ENCODE data around the gene DOCK3. TPM values are rescaled to one million over a fixed set of nuclear protein-coding genes. Genes with fewer than 3 reads are reported as not detected.

Gene DOCK3
- total RNA-seq, 2 experiments from 2014 or later, result 3.4 to 4.1 TPM

DNA sequence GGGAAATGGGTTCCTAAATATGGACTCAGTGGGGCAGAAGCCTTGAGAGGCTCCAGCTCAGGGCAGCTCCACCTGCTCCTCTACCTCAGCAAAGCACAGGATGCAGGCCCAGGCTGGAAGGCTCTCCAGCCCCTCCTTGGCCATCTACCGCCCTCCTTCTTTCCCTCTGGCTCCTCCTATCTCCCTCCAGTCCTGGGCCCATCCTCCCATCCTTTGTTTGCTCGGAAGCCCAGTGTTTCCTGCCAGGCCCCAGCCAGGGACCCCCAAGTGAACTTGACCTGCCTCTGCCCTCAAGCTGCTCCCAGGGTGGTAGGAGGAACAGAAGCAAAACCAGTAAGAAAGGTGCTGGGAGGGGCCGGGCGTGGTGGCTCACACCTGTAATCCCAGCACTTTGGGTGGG is 37.7 kb upstream of the DOCK3 start:
- H3K4me3 Mint-ChIP-seq, result no peak overlapping the region
- no peaks in the 10 kb centered on the region for H3K27me3 Mint-ChIP-seq
- H3K9me3 Mint-ChIP-seq (ENCODE audit: low read depth), result no peaks in the 10 kb centered on the region
- no peak for DNase-seq
- H3K4me1 Mint-ChIP-seq, result peaks cover 52% of the 10 kb centered on the region
- peak overlapping the region; percentile 75 for H3K27ac Mint-ChIP-seq
- peaks cover 20% of the 10 kb centered on the region for H3K36me3 Mint-ChIP-seq
- CTCF ChIA-PET, result interaction anchor here (0.6 to 1.8 kb wide), 4 partner anchors 8 to 22 kb away, joined by 3 to 8 read pairs (median 5); no protein-coding TSS in a partner anchor
- ATAC-seq, result no peak

GRCh38 chr3:50637945-50638344 is 36.8 kb upstream of the DOCK3 start:
- Mint-ChIP-seq H3K27ac (peak overlapping the region; percentile 75), H3K9me3 (ENCODE audit: low read depth) (no peaks in the 10 kb centered on the region), H3K36me3 (peaks cover 25% of the 10 kb centered on the region), H3K4me1 (peaks cover 43% of the 10 kb centered on the region), H3K4me3 (no peak overlapping the region), H3K27me3 (no peaks in the 10 kb centered on the region)
- CTCF ChIA-PET, result interaction anchor here (1.0 to 1.8 kb wide), 2 partner anchors 9 to 18 kb away, joined by 3 to 8 read pairs; no protein-coding TSS in a partner anchor
- ATAC-seq (no peak), DNase-seq (no peak)

DNA sequence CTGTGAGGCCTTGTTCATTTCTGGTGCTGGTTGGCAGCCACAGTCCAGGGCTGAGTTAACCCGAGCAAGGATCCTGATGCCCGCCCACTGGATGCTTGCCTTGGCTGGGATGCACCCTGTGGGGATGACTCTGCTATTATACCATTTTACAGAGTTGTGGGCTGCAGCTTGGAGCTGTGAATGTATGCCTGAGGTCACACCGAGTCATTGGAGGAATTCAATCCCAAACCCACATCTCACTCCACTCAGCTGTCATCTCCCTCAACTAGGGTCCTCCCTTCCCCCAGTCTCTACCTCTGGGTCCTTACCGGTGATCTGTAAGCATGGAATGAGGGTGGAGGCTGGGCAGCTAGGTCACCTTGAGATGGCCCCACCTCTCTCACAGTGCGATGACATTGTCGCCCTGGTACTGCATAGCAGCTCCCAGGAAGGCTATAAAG is 35.7 kb upstream of the DOCK3 start:
- Mint-ChIP-seq H3K36me3 (peaks cover 23% of the 10 kb centered on the region), H3K4me1 (peaks cover 31% of the 10 kb centered on the region), H3K4me3 (no peak overlapping the region), H3K27me3 (no peaks in the 10 kb centered on the region), H3K27ac (peak overlapping the region; percentile 33), H3K9me3 (ENCODE audit: low read depth) (no peaks in the 10 kb centered on the region)
- ATAC-seq, result no peak
- CTCF ChIA-PET, result interaction anchor here (0.8 to 2.8 kb wide), 2 partner anchors 14 to 23 kb away, joined by 3 to 8 read pairs; no protein-coding TSS in a partner anchor
- DNase-seq, result no peak

- DNase-seq (no peak), ATAC-seq (no peak)
- H3K27me3 Mint-ChIP-seq, result no peaks in the 10 kb centered on the region
- peak overlapping the region; percentile 7 for H3K27ac Mint-ChIP-seq
- no peaks in the 10 kb centered on the region for H3K9me3 Mint-ChIP-seq (ENCODE audit: low read depth)
- H3K4me3 Mint-ChIP-seq, result no peak overlapping the region
- H3K36me3 Mint-ChIP-seq, result peaks cover 25% of the 10 kb centered on the region
- CTCF ChIA-PET, result no interaction called here
- peaks cover 9% of the 10 kb centered on the region for H3K4me1 Mint-ChIP-seq
Measured at GRCh38 chr3:50642382-50642781, 32.3 kb upstream of the DOCK3 start.

GRCh38 chr3:50644561-50644960 is 30.2 kb upstream of the DOCK3 start:
- Mint-ChIP-seq H3K4me1 (no peaks in the 10 kb centered on the region), H3K36me3 (peaks cover 28% of the 10 kb centered on the region), H3K27me3 (no peaks in the 10 kb centered on the region), H3K9me3 (ENCODE audit: low read depth) (no peaks in the 10 kb centered on the region), H3K27ac (no peak overlapping the region), H3K4me3 (no peak overlapping the region)
- DNase-seq (no peak), ATAC-seq (no peak)
- CTCF ChIA-PET, result interaction anchor here (1.3 to 2.7 kb wide), 4 partner anchors 9 to 31 kb away, joined by 4 to 8 read pairs (median 6); partner anchors contain the start of gene MAPKAPK3

DNA sequence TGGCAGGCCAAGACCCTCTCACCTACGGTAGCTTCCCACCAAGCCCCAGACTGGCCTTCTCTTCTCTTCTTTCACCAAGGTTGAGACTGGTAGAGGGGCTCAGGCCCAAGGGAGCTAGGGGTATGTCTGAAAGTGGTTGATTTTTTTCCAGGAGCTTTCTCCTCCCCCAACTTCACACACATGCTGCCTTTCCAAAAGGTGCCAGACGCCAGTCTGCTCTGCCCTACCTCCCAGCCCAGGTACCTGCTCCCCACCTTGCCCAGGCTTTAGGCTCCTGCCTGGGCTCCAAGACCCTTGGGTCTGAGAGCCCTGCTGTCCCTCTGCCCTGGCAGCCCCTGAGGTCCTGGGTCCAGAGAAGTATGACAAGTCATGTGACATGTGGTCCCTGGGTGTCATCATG is 29.3 kb upstream of the DOCK3 start:
- DNase-seq, result no peak
- H3K27ac Mint-ChIP-seq, result peak overlapping the region; percentile 19
- H3K9me3 Mint-ChIP-seq (ENCODE audit: low read depth), result no peaks in the 10 kb centered on the region
- CTCF ChIA-PET, result interaction anchor here (1.7 to 2.7 kb wide), 3 partner anchors 14 to 32 kb away, joined by 4 to 7 read pairs (median 5); partner anchors contain the start of gene MAPKAPK3
- peaks cover 29% of the 10 kb centered on the region for H3K36me3 Mint-ChIP-seq
- H3K4me1 Mint-ChIP-seq, result no peaks in the 10 kb centered on the region
- no peak overlapping the region for H3K4me3 Mint-ChIP-seq
- no peak for ATAC-seq
- H3K27me3 Mint-ChIP-seq, result no peaks in the 10 kb centered on the region

DNA sequence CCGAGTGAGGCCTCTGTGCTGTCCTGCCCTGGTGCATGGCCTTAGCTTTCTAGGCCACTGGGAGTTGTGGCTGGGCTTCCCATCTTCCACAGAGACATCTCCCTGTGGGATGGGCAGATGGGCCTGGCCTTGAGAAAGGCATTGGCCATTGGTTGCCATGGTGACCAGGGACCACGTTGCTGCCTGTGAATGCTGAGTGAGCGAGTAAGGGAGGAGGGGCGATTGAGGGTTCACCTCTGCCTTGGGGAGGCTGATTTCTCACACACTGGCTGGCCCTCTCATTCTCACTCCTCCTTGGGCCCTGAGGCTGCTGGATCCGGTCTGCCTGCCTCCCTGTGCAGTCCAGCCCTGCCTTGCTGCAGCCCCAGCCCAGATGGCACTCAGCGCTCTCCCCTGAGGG is 26.4 kb upstream of the DOCK3 start:
- CTCF ChIA-PET, result interaction anchor here (1.8 to 10.4 kb wide), 2 partner anchors 12 to 30 kb away, joined by 7 to 164 read pairs; partner anchors contain the start of gene MAPKAPK3
- Mint-ChIP-seq H3K27me3 (no peaks in the 10 kb centered on the region), H3K9me3 (ENCODE audit: low read depth) (no peaks in the 10 kb centered on the region), H3K36me3 (peaks cover 22% of the 10 kb centered on the region), H3K4me1 (no peaks in the 10 kb centered on the region), H3K4me3 (no peak overlapping the region), H3K27ac (peak overlapping the region; percentile 58)
- ATAC-seq (no peak), DNase-seq (no peak)

GRCh38 chr3:50648944-50649343 is 25.8 kb upstream of the DOCK3 start:
- no peaks in the 10 kb centered on the region for H3K9me3 Mint-ChIP-seq (ENCODE audit: low read depth)
- DNase-seq, result no peak
- H3K4me1 Mint-ChIP-seq, result no peaks in the 10 kb centered on the region
- CTCF ChIA-PET, result interaction anchor here (1.1 to 10.4 kb wide), 3 partner anchors 13 to 30 kb away, joined by 3 to 164 read pairs (median 7); partner anchors contain the start of gene MAPKAPK3
- peaks cover 20% of the 10 kb centered on the region for H3K36me3 Mint-ChIP-seq
- no peak for ATAC-seq
- H3K27me3 Mint-ChIP-seq, result no peaks in the 10 kb centered on the region
- H3K4me3 Mint-ChIP-seq, result no peak overlapping the region
- no peak overlapping the region for H3K27ac Mint-ChIP-seq

GRCh38 chr3:50649451-50649931 is 25.2 kb upstream of the DOCK3 start:
- H3K36me3 Mint-ChIP-seq, result peaks cover 16% of the 10 kb centered on the region
- H3K4me3 Mint-ChIP-seq, result no peak overlapping the region
- CTCF ChIA-PET, result interaction anchor here (1.1 to 10.4 kb wide), 3 partner anchors 13 to 31 kb away, joined by 3 to 164 read pairs (median 7); partner anchors contain the start of gene MAPKAPK3
- no peak overlapping the region for H3K27ac Mint-ChIP-seq
- H3K9me3 Mint-ChIP-seq (ENCODE audit: low read depth), result no peaks in the 10 kb centered on the region
- DNase-seq, result no peak
- H3K27me3 Mint-ChIP-seq, result no peaks in the 10 kb centered on the region
- ATAC-seq, result no peak
- peaks cover 1% of the 10 kb centered on the region for H3K4me1 Mint-ChIP-seq

GRCh38 chr3:50650018-50650417 is 24.7 kb upstream of the DOCK3 start:
- Mint-ChIP-seq H3K27ac (no peak overlapping the region), H3K4me1 (peaks cover 6% of the 10 kb centered on the region), H3K36me3 (peaks cover 13% of the 10 kb centered on the region), H3K9me3 (ENCODE audit: low read depth) (no peaks in the 10 kb centered on the region), H3K4me3 (no peak overlapping the region), H3K27me3 (no peaks in the 10 kb centered on the region)
- no peak for ATAC-seq
- CTCF ChIA-PET, result interaction anchor here (1.1 to 10.4 kb wide), 2 partner anchors 18 to 31 kb away, joined by 3 to 164 read pairs; partner anchors contain the start of gene MAPKAPK3
- DNase-seq, result no peak

GRCh38 chr3:50651445-50651844 is 23.3 kb upstream of the DOCK3 start:
- CTCF ChIA-PET, result interaction anchor here (1.0 to 10.4 kb wide), 4 partner anchors 18 to 80 kb away, joined by 3 to 164 read pairs (median 32); partner anchors contain the start of genes HEMK1 and MAPKAPK3
- Mint-ChIP-seq H3K4me3 (no peak overlapping the region), H3K27ac (no peak overlapping the region), H3K27me3 (no peaks in the 10 kb centered on the region), H3K4me1 (peaks cover 7% of the 10 kb centered on the region), H3K36me3 (peaks cover 9% of the 10 kb centered on the region), H3K9me3 (ENCODE audit: low read depth) (no peaks in the 10 kb centered on the region)
- DNase-seq, result no peak
- ATAC-seq, result no peak

DNA sequence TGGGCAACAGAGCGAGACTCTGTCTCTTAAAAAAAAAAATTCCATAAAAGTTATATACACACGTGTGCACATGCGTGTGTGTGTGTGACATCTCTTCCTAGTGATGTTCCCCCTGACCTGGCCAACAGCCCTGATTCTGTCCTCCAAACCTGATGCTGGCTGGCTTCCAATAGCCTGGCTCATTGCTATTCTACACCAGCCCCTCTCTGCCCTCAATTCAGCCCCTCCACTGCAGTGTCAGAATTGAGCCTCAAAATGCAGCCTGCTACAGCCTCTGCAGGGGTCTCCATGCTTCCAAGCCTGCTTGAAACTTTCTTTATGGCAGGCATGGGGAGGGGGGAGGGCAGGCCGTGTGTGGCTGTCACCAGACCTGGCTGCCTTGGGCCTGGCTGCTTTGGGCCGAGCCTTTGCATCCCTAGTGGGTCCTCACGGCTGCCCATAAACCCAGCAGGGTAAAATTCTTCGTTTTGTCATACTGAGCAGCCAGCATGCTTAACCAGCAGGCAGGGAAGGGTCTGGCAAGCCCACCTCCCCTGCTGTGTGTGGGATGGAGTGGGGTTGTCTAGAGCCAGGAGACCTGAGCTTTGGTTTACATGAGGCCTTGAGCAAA is 22.7 kb upstream of the DOCK3 start:
- Mint-ChIP-seq H3K27me3 (no peaks in the 10 kb centered on the region), H3K4me3 (no peak overlapping the region), H3K4me1 (peaks cover 7% of the 10 kb centered on the region), H3K9me3 (ENCODE audit: low read depth) (no peaks in the 10 kb centered on the region), H3K27ac (no peak overlapping the region), H3K36me3 (peaks cover 7% of the 10 kb centered on the region)
- DNase-seq, result no peak
- ATAC-seq, result no peak
- CTCF ChIA-PET, result interaction anchor here (1.0 to 10.4 kb wide), 14 partner anchors 8 to 134 kb away, joined by 3 to 164 read pairs (median 7); partner anchors contain the start of genes CISH, HEMK1 and MAPKAPK3

DNA sequence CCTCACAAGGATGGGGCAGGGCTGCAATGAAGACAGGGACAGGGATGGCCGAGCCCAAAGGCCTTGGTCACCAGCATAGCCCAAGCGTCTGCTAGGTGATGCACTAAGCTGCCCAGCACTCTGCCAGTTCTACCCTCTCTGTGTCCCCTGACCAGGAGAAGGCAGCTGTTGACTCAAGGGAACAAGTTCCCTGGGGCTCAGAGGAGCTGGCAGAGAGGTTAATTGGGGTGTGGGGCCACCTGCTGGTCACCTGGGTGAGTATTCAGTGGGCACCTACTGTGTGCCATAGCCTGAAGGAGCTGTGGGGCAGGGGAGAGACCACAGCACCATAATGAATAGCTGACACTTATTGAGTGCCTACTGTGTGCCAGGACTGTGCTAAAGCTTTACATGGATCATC is 22.0 kb upstream of the DOCK3 start:
- Mint-ChIP-seq H3K9me3 (ENCODE audit: low read depth) (no peaks in the 10 kb centered on the region), H3K4me3 (no peak overlapping the region)

More for the DNA sequence above, 22.0 kb upstream of the DOCK3 start:
- Mint-ChIP-seq H3K4me1 (peaks cover 7% of the 10 kb centered on the region), H3K27me3 (no peaks in the 10 kb centered on the region), H3K36me3 (peaks cover 4% of the 10 kb centered on the region), H3K27ac (no peak overlapping the region)
- DNase-seq, result peak; percentile 73
- peak; percentile 71 for ATAC-seq
- CTCF ChIA-PET, result interaction anchor here (0.6 to 10.4 kb wide), 22 partner anchors 8 to 737 kb away, joined by 3 to 164 read pairs (median 4); partner anchors contain the start of genes C3orf18, CISH, HEMK1 and MANF

Data from activated CD8-positive, alpha-beta memory T cell treated with anti-CD3 and anti-CD28 coated beads, Interleukin-2, amount 10 ng/mL, durations not matched to agents 7 days and 5 days (primary cell).